Stimulated activated CD8-positive, alpha-beta memory T cell treated with anti-CD3 and anti-CD28 coated beads, Interleukin-7, amount 100 ng/mL, for 4 hours (primary cell): ENCODE measurements around the gene IKZF2.

Source experiments
- DNase-seq, 2 donors: peaks; one replicate each; pipeline ENCODE4 v3.0.0-alpha.2; 2020; ENCODE audit warnings: low read depth in 2 of 2

The IKZF2 gene

DNA sequence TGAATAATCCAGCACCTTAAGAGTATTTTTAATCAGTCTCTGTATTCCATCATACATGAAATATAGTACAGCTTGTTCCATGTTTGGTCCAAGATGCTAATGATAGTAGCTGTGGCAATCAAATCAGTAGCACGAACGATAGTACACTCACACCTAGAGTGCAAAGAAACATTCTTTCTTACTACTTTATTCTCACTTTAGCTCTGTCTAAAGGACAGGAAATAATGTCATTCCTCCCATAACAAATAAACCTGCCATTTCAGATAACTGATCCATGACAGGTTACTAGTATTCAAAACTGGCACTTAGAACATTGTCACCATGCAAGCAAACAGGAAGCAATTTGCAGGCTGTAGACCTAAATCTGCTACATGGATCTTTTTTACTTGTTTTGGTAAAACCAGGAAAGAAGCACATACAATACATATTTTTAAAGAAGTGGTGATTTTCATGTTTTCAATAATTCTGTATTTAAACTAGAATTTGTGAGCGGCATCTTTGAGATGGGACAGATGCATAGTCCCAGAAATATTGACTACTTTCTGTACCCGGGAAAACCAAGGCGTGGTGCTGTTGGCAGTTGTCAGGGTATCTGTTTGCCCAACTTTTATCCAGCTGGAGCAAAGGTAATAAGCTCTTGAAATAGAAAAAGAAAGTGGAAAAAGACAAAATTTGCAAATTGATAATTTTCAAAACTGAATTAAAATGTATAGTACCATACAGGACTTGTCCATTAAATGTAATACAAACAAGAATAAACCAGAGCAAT is 49.5 kb downstream of the IKZF2 start:
- DNase-seq, result no peak

DNA sequence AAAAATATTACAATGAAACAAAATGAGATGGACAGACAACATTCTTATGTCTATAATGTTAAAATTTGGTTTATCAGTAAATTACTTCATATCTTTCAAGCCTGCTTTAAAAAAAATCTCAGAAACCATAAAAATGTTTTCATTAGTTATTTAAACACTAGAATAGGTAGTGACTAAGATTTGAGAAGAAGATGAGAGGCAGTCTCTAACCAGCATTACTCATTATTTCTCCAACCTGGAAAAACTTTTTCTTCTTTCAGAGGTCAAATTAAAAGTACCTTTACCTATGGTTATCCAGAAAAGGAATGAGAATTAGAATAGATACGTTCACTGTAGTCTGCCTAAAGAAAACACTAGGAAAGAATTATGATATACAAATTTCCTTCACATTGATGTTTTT is 50.3 kb downstream of the IKZF2 start:
- no peak for DNase-seq

DNA sequence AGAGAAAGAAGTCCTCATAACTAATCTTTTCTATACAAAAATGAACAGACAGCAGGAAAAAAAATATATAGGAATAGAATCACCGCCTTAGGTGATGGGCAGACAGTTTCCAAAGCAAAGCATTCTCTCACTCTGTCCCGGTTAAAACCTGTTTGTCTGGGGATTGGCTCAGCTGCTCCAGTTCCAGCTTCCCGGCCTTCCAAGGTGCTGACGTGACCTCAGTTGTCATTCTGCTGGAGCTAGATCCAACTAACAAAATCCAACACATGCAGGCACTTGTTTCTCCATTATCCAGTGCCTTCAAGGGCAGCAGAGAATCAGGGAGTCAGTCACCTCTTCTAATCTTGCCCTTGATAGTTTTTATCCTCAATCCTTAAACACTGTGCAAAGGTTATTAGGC is 52.8 kb downstream of the IKZF2 start:
- no peak for DNase-seq

DNA sequence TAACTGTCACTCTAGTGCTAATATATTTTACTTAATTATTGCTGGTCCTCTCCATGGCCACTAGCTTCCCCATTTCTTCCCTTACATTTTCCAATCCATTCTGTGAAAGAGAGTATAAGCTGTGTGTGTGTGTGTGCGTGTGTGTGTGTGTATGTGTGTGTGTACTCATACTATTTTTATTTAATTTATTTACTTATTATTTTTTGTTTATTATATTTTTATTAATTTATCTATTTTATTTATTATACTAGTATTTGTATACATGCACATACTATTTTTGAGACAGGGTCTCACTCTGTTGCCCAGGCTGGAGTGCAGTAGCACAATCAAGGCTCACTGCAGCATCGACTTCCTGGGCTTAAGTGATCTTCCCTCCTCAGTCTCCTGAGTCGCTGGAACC is 59.6 kb downstream of the IKZF2 start:
- no peak for DNase-seq

DNA sequence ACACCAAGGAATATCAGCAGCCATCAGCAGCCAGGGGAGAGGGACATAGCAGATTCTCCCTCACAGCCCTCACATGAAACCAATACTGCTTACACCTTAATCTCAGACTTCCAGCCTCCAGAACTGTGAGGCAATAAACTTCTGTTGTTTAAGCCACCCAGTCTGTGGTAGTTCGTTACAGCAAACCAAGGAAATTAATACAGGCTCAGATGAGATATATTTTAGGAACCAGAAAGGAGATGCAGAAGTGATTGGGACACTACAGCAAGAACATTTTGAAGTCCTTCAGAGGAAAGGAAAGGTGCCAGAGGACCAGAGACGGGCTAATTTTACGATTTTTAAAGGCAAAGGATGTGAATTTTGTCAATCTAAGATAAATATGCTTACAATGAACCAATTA is 60.6 kb downstream of the IKZF2 start:
- DNase-seq, result no peak

DNA sequence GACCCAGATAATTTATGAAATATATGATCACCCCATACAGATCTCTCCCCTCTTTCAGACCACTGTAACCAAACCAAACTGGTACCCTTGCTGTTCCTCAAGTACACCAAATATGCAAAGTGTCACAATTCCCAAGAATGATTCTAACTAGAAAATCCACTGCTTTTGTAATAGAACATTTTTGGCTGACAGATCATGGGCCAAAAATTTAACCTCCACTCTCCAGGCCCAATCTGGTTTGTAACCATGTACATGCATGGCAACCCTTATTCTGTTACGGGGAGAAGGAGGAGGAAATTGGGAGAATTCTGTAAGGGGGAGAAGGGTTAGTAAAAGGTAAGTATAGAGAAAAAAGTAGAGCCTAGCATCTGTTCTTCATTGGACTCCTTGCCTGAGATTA is 62.0 kb downstream of the IKZF2 start:
- DNase-seq, result no peak

DNA sequence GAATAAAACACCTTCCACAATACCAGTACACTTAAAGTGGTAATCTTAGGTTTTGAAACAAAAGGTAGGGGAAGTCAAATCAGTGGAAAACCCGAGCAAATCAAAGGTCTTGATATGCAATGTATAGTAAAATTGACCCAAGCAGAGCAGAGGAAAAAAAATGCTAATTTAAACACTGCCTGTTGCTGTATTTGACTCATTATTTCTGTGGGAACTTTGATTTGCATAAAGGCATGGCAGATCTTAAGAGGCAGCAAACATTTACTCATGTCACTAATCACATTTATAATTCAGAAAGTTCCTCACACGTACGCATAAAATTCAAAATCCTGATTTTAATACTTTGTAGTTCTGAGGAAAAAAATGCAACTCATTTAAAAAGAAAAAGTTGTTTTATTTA is 64.4 kb downstream of the IKZF2 start:
- no peak for DNase-seq

DNA sequence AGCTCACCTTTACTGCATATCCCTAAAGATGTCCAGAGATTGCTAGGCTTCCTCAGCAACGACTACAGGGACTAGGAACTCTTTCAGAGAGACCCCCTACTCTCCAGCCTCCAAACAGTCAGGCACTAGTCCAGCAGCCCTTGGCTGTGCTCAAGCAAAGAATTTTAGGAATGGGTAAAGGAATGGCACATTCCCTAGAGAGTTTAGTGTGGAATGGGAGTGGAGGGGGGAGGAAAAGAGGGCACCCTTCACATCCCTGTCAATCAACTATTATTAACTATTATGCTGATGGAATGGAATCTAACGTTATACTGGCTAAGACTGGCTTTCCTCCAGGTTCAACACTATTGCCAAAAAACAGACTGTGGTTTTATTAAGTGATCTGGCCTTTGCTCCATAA is 64.8 kb downstream of the IKZF2 start:
- DNase-seq, result no peak

DNA sequence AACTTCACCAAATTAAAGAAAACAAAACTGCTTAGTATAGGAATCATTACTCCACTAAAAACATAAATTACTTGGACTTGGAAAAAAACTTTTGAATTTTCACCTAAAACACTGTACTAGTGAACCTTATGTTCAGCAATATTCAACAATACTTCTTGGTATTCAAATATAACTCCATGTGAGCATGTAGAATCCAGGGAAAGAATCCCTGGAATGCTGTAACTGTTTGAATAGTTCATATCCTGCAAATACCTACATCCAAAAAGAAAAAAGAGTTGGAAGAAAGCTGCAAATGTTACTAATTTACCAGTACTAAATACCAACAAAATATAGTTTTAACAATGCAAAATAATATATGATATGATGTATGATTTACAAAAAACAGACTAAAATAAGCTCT is 65.4 kb downstream of the IKZF2 start:
- DNase-seq, result no peak

DNA sequence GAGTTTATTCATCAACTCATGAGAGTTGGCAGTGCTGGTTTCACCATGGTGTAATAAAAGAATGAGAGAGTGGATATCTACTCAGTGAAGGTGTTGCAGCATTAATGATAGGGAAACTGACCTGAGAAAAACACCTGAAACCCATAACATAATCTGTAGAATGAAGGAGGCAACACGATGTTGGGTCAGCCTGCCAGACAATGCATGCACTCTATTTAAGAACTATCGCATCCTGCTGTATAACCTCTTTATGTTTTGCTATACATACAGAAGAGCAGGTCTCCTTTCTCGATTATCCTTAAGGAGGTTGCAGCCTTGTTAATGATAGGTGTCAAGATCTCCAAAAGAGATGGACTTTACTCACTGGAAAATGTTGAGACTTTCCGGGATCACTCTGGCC is 65.9 kb downstream of the IKZF2 start:
- no peak for DNase-seq

DNA sequence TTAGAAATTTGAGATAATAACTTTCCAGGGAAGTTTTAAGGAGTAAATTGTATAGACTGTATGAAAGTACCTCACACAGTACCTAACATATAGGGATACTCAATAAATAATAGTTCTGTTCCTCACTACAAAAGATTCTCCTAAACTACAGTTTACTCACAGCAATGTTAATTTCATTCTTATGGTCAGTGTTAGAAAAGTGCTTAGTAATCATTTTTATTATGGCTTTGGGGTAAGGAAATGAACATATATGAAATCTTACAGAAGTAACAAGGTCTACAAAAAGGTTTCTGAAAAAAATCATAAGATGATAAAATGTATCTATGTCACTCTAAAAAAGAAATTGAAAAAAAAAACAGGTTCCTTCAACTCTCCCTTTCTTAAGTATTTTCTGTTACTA is 67.2 kb downstream of the IKZF2 start:
- no peak for DNase-seq

DNA sequence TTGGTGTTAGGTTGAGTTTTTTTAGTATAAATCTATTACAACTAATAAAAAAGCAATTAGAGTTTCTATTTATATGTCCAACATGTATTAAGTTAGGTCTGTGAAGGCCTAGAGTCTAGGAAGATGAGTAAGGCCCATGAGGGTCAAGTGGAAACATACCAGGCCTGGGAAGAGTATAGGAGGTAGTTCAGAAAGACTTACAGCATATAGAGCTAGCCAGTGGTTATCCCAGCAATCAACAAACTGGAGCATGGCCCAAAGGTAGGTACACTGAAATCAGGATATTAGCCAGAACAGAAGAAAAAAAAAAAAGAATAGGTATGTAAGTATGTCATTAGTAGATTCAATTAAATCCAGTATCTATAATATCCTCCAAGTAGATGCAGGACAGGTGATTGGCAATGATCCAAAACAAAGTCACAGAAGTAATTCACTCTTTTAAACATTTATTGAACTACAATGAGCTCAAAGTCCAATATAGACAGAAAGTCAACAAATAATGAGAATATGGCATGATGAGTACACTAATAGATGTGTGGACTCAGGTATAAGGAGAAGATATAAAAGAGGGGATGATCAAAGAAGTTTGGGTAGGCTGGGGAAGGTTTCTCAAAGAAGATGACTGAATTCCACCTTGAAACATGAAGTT is 70.3 kb downstream of the IKZF2 start:
- DNase-seq, result no peak

DNA sequence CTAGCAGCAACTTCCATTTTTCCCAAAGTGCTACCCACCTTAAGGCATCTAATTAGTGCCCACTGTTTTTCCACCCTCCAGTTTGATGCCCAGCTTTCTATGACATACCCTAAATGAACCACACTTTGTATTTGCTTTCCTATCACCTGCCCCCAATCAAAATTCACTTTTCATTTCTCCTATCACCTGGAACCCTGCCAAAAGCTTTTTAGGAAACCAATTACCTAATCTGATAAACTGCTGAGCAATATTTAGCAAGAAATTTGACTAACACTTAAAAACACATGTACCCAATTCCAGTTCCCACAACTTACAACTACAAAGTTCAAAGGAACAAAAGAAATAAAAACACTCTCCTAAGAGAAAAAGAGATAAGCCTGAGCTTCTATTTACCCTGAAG is 71.7 kb downstream of the IKZF2 start:
- no peak for DNase-seq

DNA sequence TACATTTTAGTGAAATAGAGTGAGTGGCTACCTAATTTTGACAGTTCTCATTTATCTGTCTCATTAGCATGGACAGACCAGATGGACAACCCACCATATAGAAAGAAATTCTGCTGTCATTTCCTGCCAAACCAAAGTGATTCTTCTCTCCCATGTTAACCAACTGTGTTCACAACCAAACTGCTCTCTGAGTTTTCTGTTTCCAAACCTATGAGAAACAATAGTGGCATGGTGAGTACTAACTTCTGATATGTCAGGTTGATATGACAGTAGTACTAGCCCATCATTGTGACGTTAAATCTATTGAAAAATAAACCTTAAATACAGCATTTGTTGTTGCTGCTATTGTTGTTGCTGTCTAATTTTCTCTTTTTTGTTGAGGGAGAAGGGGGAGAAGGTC is 72.7 kb downstream of the IKZF2 start:
- no peak for DNase-seq

DNA sequence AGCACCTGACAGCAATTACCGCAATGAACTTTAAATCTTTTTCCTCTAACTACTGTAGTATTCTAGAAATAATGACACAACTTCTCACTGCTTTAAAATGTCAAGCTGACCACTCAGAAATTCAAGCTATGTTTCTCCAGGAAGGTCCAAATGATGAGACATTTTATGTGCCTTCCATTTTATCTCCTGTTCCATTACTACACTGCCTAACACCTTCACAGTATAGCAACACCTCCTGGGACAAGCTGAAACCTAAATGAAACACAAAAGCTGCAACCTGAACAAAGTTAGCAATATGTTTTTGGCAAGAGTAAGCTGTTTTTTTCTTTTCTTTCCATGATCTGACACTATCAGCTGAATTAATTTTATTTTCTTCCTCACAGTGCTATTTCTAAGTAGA is 81.9 kb downstream of the IKZF2 start:
- no peak for DNase-seq

DNA sequence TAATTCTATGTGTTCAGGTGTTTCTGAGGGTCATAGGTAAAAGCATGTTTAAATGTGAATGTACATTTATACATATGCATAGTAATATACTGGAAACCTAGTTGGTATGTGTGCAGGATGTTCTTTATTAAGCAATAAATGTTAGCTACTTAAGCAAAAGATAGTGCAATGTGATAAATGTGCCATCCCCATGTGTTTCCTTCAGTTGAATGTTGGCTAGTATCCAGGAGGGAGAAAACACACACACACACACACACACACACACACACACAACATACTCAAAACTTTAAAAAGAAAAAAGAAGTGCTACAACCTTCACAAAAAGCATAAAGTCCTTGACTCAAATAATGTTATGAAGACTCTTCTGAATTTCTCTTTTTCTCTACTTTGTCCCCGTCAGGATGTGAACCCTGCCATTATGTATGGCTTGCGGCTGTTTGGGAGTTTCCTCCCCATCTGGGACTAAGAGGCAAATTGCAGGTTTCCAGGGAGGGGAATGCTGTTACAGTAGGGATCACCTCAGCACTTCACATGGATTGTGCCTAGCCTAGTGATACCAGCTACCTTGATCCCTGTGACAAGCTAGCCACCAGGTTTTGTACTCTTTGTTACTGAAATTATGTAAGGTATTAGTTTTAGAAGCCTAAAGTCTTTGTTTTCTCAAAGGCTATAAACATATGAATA is 82.6 kb downstream of the IKZF2 start:
- no peak for DNase-seq

DNA sequence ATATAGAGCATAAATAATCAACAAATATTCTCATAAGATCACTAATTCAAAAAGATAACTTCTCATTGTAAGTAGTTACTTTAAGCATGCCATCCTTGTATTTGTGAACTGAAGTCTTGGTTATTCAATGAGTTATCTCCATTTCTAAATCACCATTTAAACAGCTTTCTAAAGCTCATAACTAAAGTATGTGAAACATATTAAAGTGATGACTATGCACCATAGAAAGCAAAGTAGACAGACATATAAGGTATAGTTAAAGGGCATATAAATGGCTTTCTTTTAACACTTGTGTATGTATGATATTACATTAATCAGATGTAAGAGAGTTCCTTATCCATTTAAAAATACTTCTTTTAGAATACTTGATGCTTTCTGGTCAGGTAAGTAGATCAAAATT is 83.5 kb downstream of the IKZF2 start:
- no peak for DNase-seq

DNA sequence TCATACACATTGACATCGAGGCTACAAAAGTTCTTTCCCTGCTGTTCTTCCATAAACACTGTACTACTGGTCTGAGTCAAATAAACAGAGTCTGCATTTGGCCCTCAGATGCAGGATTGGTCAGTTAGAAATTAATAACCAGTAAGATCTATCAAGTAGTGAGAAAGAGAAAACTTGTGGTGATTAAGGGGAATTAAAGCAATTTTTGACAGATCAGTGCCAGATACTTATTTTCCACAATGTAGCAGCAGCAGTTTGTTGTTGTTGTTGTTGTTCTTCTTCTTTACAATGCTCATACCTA is 85.0 kb downstream of the IKZF2 start:
- DNase-seq, result no peak

DNA sequence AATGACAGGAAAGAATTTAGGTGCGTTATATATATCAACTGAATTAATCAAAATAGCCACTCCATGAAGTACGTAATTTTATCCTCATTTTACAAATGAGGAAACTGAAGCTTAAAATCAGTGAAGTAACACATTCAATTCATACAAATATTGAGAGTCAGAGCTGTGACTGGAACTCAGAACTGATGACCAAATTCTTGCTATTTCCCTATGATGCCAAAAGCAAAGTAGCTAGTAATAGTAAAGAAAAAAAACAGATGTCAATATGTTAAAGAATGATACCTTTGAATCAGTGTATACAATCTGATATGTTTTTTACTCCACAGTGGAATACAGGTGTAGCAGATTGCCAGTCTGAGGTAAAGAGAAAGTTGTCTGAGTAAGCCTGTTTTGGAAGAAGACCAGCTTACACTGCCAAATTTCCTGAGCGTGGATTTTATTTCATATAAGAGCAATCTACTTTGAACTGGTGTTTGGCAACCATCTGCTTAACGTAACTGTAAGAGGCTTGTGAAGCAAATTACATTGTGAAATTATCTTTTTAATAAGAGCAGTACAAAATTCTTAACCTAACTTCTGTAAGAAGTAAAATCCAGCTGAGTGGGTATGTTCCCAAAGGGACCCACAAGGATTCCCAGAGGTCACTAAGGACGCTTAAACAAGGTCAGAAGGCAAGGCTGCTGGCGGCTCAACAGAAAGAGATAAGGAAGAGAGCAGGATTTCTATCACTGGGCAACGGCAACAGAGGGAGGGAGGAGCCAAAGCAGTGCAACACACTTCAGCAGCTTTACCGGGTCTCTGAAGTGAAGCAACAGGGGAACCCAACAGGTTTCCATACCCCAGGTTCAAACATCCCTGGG is 85.6 kb downstream of the IKZF2 start:
- no peak for DNase-seq

DNA sequence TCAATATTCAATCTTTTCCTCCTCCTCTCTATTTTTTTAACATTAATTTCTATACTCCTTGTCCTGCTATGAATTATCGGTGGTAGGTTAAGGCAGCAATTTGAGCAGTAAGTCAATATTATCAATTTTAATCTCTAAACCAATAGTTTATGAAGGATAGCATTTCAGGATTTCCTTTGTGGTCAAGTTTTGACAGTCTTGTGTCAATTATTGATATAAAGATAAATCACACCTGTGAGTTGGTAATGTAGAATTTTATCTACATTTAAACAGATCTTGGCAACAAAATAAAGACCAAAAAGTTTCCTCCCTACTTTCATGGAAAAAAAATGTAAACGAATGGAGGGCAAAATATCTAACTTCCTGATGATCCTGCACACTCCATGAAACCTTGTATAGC is 87.3 kb downstream of the IKZF2 start:
- no peak for DNase-seq

DNA sequence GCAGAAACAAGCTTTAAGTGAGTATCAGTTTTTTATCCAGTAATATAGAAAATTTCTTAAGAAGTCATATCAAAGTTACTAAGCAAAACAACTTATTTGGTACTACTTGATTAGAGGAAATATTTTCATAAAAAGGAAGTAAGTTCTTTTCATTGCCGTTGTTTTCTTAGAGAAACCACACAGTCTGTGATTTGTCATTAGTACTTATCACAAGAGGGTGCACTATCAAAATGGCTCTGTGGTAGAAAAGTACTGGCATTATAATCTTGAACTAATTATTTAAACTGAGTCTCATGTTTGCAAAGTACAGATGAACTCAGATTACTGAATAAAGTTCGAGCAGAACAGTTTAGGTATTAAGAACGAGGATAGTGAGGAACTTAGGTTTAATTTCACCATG is 93.4 kb downstream of the IKZF2 start:
- DNase-seq, result no peak

DNA sequence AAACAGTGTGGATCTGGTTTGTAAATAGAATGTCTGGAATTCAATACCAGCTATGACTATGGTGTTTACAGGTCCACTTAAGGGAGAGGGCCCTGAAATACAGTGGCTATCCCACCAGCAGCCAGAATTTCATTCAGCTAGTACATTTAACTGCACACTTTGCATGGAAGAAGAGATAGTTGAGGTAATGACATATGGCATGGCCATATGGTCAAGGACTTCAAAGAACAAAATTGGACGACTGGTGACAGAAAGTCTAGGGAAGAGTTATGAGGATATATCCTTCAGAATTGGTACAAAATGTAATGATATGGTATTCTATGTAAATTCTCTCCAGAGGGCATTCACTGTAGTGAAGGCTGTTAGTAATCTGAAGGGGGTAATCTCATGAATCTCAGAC is 105.0 kb downstream of the IKZF2 start:
- no peak for DNase-seq

DNA sequence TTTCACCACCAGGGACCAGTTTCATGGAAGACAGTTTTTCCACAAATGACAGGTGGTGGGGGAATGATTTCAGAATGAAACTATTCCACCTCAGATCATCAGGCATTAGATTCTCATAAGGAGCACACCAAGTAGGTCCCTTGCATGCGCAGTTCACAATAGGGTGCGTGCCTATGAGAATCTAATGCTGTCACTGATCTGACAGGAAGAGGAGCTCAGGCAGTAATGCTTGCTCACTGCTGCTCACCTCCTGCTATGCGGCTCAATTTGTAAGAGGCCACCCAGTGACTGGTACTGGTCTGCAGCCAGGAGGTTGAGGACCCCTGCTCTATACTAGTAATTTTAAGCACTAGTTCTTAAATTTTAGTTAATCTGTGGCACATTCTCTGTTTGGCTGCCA is 107.8 kb downstream of the IKZF2 start:
- DNase-seq, result no peak
